Measurements from ENCODE around the gene RADX. TPM values are rescaled to one million over a fixed set of nuclear protein-coding genes. Genes with fewer than 3 reads are reported as not detected.

RADX gene, protein sequence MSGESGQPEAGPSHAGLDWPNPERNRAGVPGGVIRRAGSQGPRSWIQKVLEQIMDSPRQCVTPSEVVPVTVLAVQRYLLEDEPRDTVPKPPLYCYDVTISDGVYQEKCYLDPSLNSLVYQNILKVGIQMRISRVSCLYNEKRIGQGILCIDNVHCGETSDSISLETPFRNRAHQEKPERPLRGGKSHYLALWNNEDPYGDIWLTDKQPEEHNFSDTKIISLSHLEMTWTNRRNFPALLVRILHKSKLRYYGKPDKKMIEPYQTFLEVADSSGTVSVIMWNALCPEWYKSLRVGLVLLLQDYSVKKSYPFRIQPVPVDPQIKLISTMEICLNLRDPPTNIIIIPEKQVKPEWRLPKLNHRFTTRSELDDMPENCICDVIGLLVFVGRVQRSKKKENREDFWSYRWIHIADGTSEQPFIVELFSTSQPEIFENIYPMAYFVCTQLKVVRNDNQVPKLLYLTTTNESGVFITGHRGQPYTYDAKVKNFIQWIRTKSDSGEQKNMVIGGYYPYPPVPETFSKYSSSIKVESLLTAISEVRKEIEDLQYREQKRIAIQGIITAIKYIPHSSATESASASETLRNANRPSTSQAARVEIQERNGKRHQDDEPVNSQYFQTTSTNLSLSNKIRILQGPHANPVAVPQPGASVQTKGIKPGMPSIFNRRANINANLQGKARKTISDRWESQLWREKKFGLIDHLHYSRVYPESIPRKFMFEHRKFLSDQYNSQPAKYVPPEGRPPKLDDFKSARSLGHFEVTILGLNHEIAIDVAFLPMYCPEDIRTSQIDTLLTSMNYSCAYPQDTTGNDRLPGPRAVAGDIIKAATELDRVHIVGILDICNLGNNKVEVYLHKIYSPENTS
- 7.3 and 7.4 TPM in 2 replicates for total RNA-seq (2014; rRNA removed; shearing (Covaris generic))
- polyA plus RNA-seq (2015; cell fraction: cytosol; rRNA removed): 5.8 and 5.9 TPM in 2 replicates
- polyA plus RNA-seq (2015; cell fraction: nucleus; rRNA removed): 53.0 and 57.2 TPM in 2 replicates

DNA sequence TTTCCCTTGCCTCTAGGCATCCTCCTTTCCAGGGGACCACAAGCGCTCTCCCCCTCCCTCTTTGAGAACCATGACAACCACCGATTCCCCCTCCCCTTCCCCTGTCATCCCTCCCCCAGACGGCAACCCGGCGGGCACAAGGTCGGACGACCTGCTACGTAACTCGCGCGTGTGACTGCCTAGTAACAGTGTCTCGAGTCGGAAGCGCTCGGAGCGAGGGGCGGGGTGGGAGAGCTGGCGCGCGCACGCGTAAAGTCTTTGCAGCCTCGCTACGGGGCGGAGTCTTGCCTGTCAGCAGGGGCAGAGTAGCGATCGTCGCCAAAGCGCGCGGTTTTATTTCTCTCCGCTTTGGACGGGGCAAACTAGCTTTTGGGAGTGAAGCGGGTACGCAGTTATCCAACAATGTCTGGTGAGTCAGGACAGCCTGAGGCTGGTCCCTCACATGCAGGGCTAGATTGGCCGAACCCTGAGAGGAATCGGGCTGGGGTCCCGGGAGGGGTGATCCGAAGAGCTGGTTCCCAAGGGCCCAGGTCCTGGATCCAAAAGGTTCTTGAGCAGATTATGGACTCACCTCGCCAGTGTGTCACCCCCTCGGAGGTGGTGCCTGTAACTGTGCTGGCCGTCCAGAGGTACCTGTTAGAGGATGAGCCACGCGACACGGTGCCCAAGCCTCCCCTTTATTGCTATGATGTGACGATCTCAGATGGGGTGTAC is at the start of gene RADX:
Gene RADX, plus strand, starts transcription at position 300 of the 714 bp plus-strand sequence. Its CDS starts 103 bp downstream, at position 403.
- in situ Hi-C loops (cut with HindIII; ENCODE audit: low pct_unique_long_range_greater_than_20kb, low sequenced_read_pairs): no loop called here

DNA sequence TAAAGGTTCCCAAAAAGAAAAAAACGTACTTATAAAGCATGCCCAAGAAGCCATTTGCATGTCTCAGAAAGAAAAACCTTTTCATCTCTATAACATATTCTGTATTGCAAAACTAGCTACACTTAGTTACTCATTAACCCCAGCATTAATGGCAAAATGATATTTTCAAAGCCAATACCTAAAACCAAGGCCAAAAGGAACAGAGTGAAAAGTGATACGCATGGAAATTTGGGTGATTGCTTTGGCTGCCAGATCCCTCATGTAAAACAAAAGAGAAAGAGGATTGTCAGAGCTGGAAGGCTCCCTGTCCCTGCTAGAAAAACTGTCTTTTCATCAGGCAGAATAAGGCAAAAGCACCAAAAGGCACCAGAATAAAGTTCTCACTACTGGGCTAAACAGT is 46.8 kb upstream of the RADX start:
- in situ Hi-C loops (cut with HindIII; ENCODE audit: low pct_unique_long_range_greater_than_20kb, low sequenced_read_pairs): no loop called here
- no peak for DNase-seq (ENCODE audit: low read depth, low spot score)

More for the DNA sequence above, at the start of gene RADX:
- DNase-seq (ENCODE audit: low read depth, low spot score): peak; percentile 92

DNA sequence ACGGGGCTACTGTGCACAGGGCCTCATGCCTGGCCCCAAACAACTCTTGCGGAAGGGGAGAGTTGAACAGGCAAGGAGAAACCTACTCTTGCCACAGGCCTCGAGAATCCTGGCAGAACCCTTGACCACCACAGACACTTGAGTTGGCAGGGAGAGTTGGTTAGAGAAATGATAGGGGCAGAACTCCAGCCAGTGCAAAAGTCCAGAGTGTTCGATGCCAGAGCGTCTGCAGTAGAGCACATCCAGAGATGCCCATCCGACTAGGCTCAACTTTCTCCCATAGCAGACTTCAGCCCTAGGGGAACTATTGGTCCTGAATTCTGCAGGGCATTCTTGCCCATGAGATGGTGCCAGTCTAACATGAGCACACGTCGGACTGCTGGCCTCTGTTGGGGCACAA is 45.4 kb upstream of the RADX start:
- in situ Hi-C loops (cut with HindIII; ENCODE audit: low pct_unique_long_range_greater_than_20kb, low sequenced_read_pairs): no loop called here
- no peak for DNase-seq (ENCODE audit: low read depth, low spot score)

DNA sequence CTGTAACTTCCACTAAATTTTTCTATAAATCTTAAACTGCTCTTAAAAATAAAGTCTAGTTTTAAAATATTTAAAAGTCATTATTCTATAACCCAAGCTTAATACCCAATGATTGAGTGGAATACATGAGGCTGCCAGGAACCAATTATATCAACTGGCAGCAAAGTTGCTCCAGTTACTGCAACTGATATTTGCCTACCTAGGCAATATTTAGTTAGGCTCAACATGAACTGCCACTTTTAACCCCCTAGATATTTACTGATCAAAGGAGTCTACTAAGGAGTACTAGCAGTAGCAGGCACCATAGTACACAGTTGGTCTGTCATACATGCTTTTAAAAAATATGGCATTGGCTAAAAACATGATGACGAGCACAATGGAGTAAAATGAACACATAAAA is 29.9 kb upstream of the RADX start:
- no peak for DNase-seq (ENCODE audit: low read depth, low spot score)
- in situ Hi-C loops (cut with HindIII; ENCODE audit: low pct_unique_long_range_greater_than_20kb, low sequenced_read_pairs): no loop called here

DNA sequence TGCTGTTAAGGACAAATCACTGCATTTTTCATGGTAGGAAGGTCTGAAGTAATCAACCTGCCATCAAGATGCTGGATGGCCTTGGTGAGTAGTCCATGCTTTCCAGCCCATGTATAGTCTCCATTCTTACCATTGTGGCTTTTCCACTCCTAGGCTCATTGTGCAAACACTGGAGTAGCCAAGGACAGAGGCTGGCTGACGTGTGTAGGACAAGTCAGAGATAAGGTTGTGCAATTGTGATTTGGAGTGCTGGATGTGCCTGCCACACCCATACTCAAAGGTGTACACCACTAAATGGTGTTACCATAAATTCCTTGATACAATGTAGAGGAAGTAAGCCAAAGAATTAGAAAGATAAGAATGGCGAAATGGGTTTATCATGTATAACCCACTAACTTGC is 26.3 kb upstream of the RADX start:
- in situ Hi-C loops (cut with HindIII; ENCODE audit: low pct_unique_long_range_greater_than_20kb, low sequenced_read_pairs): no loop called here
- DNase-seq (ENCODE audit: low read depth, low spot score): no peak

DNA sequence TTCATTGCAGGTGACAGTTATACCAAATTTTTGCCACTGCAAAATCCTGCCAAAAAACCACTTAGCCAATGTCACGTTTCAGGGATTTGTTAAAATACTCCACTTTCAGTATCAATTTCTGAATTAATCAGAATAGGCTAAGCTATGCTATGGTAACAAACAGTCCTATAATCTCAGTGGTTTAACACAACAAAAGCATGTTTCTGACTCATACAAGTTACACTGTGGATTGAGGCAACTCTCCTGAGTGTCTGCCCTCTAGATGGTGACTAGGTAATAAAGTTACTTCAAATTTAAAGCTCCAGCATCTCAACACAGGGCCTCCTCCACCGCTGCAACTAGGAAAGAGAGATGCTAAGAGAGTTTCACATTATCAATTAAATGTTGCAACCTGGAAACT is 23.0 kb upstream of the RADX start:
- in situ Hi-C loops (cut with HindIII; ENCODE audit: low pct_unique_long_range_greater_than_20kb, low sequenced_read_pairs): no loop called here
- no peak for DNase-seq (ENCODE audit: low read depth, low spot score)

DNA sequence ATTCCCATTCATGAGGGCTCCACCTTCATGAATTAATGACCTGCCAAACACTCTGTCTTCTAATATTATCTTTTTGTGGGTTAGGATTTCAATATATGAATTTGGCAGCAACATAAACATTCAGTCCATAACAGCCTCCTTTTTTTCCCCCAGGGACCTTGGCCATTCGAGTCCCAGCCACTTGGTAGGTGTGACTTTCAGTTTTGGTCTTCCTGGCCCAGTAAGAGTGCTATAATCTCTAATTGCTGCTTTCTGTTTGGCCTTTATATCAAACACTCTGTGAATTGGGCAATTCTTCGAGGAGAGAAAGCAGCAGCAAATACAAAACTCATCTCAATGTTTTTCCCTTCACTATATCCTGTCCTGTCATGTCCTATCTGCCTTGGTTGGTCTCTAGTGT is 12.4 kb upstream of the RADX start:
- no peak for DNase-seq (ENCODE audit: low read depth, low spot score)
- in situ Hi-C loops (cut with HindIII; ENCODE audit: low pct_unique_long_range_greater_than_20kb, low sequenced_read_pairs): no loop called here

DNA sequence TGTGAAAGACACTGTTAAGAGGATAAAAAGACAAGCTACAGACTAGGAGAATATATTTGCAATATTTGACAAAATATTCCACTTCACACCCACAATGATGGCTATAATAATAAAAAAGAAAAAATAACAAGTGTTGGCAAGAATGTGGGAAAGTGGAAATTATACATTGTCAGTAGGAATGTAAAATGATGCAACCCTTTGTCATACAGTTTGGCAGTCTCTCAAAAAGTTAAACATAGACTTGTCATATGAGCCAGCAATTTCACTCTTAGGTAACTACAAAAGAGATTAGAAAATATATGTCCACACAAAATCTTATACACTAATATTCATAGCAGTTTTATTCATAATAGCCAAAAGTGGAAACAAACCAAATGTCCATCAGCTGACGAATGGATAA is 5.2 kb upstream of the RADX start:
- no peak for DNase-seq (ENCODE audit: low read depth, low spot score)
- in situ Hi-C loops (cut with HindIII; ENCODE audit: low pct_unique_long_range_greater_than_20kb, low sequenced_read_pairs): no loop called here

DNA sequence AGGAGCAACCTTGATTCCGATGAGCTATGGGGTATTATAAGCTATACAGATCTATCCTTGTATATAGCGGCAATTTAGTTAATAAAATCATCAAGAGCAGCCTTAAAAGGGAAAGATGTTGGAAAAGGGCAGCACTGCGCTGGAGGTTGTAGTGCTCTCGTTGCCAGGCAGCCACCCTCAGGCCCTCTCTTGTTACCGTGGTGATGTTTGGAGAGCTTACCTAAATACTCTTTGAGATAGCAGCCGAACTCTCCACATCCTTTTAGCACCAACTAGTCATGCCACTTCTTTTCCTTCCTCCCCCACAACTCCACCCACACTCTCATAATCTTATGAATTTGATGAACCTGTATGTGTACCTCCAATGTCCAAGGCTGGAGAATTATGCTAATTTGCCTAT is 3.8 kb upstream of the RADX start:
- DNase-seq (ENCODE audit: low read depth, low spot score): no peak

DNA sequence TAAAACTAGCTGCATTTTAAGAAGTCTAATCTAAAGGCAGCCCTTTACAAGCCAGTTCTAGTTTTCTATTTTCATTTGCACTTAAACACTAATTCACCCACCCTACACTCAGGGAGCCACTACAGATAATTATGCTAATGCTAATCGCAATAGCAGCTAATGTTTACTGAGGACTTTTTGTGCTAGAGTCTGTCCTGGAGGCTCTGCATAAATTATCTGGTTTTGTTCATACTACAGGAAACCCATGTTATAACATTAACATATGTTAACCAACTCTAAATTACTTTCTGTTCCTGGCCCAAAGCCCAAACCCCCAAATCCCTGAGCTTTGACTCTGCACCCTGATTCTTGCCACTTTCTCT is 480 bp upstream of the RADX start:
- no peak for DNase-seq (ENCODE audit: low read depth, low spot score)
- in situ Hi-C loops (cut with HindIII; ENCODE audit: low pct_unique_long_range_greater_than_20kb, low sequenced_read_pairs): no loop called here

More for the DNA sequence above, 3.8 kb upstream of the RADX start:
- in situ Hi-C loops (cut with HindIII; ENCODE audit: low pct_unique_long_range_greater_than_20kb, low sequenced_read_pairs): no loop called here

DNA sequence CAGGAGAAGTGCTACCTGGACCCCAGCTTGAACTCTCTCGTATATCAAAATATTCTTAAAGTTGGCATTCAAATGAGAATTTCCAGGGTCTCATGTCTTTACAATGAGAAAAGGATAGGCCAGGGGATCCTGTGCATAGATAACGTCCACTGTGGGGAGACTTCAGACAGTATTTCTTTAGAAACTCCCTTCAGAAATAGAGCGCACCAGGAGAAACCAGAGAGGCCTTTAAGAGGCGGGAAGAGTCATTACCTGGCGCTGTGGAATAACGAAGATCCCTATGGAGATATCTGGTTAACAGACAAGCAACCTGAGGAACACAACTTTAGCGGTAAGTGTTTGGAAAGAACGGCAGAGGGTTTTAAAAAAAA is 600 bp downstream of the RADX start:
- DNase-seq (ENCODE audit: low read depth, low spot score): peak; percentile 30
- in situ Hi-C loops (cut with HindIII; ENCODE audit: low pct_unique_long_range_greater_than_20kb, low sequenced_read_pairs): no loop called here

DNA sequence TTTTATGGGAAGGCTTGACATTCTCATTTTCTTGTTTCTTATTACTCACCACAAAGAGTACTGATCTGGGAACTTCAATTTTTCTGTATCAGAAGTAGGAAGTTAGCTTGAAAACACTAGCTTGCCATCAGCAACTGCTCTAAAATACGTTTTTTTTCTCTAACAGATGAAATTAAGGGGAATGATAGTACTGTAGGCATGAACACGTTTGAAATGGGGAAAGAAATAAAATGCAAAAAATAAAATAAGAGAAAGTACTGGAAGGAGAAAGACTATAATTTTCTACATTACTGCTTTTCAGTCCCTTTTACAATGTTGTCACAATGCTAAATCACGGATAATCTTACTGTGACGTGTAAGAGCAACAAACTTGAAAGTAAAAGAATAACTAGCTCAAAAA is 1.5 kb downstream of the RADX start:
- in situ Hi-C loops (cut with HindIII; ENCODE audit: low pct_unique_long_range_greater_than_20kb, low sequenced_read_pairs): no loop called here
- DNase-seq (ENCODE audit: low read depth, low spot score): no peak

DNA sequence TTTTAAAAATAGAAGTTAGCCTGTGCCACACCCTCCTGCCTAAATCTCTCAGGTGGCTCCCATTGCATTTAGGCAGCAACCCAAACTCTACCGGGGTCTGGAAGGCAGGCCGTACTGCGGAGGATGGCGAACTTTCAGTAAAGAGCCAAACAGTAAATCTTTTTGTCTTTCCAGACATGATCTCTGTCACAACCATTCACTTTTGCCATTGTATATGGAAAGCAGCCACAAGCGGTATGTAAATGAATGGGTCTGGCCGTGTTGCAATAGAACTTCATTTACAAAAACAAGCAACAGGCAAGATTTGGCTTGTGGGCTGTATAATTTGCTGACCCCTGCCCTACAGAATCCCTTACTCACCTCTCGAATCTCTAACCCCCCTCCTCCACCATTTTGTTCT is 3.3 kb downstream of the RADX start:
- no peak for DNase-seq (ENCODE audit: low read depth, low spot score)

DNA sequence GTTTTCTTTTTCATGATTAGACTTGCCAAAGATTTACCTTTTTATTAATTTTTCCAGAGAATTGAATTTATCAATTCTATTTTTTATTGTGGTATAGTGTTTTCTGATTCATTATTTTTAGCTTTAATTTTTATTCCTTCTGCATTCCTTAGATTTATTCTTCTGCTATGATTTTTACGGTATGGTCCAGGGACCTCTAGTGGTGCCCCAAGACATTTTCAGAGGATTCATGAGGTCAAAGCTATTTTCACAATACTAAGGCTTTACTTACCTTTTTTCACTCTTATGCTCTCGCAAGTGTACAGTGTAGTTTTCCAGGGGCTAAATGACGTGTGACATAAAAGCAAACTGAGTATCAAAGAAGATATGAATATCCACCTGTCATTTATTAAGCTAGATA is 8.0 kb downstream of the RADX start:
- peak; percentile 38 for DNase-seq (ENCODE audit: low read depth, low spot score)
- in situ Hi-C loops (cut with HindIII; ENCODE audit: low pct_unique_long_range_greater_than_20kb, low sequenced_read_pairs): no loop called here

More for the DNA sequence above, 3.3 kb downstream of the RADX start:
- in situ Hi-C loops (cut with HindIII; ENCODE audit: low pct_unique_long_range_greater_than_20kb, low sequenced_read_pairs): no loop called here

DNA sequence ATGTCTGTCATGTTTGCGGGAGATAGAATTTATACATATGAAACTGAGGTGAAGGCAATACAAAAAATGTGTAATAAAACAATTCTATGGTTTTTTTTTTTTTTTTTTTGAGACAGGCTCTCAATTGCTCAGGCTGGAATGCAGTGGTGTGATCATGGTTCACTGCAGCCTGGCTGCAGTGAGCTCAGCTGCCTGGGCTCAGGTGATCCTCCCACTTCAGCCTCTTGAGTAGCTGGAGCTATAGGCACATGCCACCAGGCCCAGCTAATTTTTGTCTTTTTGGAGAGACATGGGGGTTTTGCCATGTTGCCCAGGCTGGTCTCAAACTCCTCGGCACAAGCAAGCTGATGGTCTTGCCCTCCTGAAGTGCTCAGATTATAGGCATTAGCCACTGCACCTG is 10.1 kb downstream of the RADX start:
- in situ Hi-C loops (cut with HindIII; ENCODE audit: low pct_unique_long_range_greater_than_20kb, low sequenced_read_pairs): no loop called here
- no peak for DNase-seq (ENCODE audit: low read depth, low spot score)

DNA sequence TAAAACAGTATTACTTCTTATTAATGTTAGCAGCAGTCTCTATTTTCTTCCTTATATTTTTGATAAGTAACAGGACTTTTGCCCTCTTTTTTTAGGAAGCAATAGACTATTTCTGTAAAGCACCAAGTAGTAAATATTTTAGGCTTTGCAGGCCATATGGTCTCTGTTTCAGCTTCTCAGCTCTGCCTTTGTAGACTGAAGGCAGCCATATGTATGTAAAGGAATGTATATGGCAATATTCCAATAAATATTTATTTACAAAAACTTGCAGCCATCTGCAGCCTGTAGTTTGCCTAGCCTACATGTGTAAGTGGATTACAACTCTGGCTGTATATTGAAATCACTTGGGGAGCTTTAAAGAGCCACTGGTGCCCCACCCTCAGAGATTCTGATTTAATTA is 15.0 kb downstream of the RADX start:
- in situ Hi-C loops (cut with HindIII; ENCODE audit: low pct_unique_long_range_greater_than_20kb, low sequenced_read_pairs): no loop called here
- DNase-seq (ENCODE audit: low read depth, low spot score): no peak

DNA sequence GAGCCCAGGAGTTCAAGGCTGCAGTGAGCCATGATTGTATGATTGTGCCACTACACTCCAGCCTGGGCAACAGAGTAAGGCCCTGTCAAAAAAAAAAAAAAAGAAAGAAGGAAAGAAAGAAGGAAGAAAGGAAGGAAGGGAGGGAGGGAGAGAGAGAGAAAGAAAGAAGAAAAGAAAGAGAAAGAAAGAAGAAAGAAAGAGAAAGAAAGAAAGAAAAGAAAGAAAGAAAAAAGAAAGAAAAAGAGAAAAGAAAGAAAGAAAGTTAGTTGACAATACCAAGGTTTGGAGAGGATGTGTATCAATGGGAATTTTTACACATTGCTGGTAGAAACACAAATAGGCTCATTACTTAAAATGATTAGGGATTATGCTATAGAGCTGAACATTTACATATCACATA is 19.8 kb downstream of the RADX start:
- no peak for DNase-seq (ENCODE audit: low read depth, low spot score)
- in situ Hi-C loops (cut with HindIII; ENCODE audit: low pct_unique_long_range_greater_than_20kb, low sequenced_read_pairs): no loop called here

All from SK-MEL-5 (cell line).